Uterus (tissue), 2 donors: ENCODE results near the gene NOTCH3.
A peak's percentile ranks its signal among the peaks of the same experiment; 100 is the strongest.

Experiments
- CTCF ChIP-seq, 4 experiments: fragments of 200-600 bp in 2 of 4; fragments of 450-650 bp in 2 of 4; sonication (generic) in 2 of 4; IDR thresholded peaks; one replicate each; pipeline ENCODE4 v1.5.1; 2016 to 2019; ENCODE audit warnings: antibody characterized with exemption in 4 of 4, mild to moderate bottlenecking in 2 of 4, moderate library complexity in 1 of 4
- POLR2A ChIP-seq, 2 donors: fragments of 450-650 bp; IDR thresholded peaks; one replicate each; pipeline ENCODE4 v1.6.1; 2016; ENCODE audit warnings: antibody characterized with exemption in 2 of 2, mild to moderate bottlenecking in 1 of 2, moderate library complexity in 1 of 2

- TF ChIP-seq CTCF (IDR thresholded peaks at IDR 0.05) = peak in 1 of 4 experiments; percentile 13
- TF ChIP-seq POLR2A (IDR thresholded peaks at IDR 0.05) = no peak
These were observed 46.7 kb downstream of the NOTCH3 start for GRCh38 chr19:15154002-15154612.
